Activated CD4-positive, alpha-beta T cell treated with anti-CD3 and anti-CD28 coated beads, Interleukin-2, amount 50 U/mL, for 4 hours (primary cell): Measurements from ENCODE around the gene ZNF783.
A peak's percentile ranks its signal among the peaks of the same experiment; 100 is the strongest.

Source experiments
- DNase-seq, 2 experiments: peaks; one replicate each; pipeline ENCODE4 v3.0.0-alpha.2; 2020

Gene ZNF783

DNA sequence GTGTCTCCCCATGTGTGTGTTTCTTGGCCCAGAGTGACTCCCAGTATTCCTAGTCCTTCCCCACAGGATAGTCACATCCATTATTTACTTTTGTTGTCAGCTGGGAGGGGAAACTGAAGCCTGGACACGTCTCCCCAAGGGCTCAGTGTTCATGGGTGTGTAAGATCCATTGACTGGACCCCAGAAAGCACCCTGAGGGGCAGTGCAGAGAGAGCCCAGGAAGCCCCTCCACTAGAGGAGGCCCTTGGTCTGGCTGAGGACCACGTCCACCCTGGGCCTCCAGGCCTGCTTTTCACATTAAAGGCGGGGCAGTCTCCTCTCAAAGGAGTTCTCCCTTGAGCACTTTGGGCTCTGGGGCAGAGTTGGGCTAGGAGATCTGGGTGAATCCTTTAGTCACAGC lies 21.3 kb downstream of the ZNF783 start:
- no peak for DNase-seq

DNA sequence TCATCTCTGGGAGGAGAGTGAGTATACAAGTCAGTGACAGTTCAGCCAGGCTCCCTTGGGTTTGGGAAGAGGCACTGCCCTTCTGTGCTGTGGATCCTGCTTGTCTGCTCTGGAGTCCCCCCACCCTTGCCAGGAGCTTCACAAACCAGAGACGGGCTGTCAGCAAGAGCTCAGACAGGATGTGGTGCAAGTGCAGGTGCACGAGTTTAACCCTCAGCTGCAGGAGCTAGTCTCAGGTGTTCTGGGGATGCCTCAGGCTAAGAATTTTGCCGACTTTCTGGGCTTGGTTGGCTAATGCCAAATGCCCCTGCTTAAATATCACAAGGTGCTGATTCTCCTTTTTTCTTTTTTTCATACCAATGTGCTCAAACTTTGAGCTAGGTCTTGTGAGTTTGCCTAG lies 22.3 kb downstream of the ZNF783 start:
- DNase-seq = peak in 1 of 2 experiments; percentile 27

DNA sequence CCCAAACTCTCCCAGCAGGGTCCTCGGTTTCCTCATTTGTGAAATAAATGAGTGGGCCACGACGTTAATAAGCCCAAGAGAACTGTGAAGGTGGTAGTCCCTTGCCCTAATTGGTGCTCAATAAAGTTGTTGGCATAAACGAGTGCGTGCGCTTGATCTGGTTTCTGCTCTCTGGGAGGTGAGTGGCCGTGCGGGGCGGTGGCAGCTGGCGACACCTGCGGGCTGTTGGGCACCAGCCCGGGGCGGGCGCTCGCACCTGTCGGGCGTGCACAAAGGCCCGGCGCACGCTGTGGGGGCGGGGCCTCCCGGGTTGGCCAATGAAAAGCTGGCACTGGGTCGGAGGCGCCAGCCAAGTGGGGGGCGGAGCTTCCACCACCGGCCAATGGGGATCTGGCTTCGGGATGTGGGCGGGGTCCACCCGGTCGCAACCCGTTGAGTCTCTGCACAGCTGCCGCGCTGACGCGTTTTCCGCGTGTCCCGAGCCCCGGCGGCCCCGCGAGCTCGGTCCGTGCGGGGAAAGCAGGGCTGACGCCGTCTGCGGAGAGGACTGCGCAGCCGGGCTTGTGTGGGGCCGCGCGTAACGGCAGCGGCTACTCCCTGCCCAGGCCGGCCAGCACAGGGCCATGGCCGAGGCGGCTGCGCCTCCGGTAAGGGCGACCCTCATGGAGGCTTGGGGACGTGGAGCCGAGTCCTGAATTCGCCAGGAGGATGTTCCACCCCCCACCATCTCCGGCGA lies 23.0 kb downstream of the ZNF783 start:
- DNase-seq = peak; percentile 98

DNA sequence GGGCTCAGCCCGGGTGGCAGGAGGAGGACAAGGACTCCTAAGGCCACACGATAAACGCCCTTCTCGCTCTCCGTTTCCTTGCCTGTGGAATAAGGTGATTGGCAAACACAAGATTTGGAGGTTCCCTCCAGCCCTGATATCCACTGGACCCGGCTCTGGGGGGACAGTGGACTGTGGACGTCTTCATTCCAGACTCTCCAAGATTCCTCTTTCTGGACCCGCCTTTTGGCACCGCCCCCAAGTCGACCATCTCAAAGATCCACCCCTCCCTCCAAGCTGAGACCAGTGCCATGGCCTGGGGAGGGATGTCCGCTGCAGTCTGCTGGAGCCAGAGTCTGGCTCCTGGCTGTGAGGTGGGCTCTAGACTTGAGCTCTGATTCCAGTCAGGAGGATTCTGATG lies 23.6 kb downstream of the ZNF783 start:
- no peak for DNase-seq

DNA sequence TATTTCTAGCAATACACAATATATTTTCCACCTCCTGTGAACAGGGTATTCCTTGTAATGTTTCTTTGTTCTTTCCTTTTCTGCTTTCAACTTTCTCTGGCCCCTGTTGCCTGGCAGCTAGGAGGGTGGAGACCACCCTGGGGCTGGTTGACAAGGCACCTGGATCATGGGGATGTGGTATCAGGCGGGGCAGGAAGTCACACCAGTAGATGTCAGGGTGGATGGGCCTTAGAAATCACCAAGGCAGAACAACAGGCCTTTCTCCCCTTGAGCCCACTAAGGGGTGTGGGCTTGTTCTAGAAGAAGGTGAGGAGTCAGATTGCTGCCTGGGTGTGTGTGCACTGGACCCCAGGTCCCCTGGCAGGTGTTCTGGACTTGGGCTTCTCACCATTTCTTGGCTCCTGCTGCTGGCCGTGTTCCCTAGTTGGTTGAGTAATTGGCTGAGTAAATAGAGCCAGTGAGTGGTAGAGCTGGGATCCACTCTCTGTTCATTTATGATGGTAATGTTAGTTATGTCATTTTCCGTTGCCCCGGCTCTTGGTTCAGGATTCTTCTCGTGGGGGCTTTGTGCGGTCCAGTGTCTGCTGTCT lies 24.9 kb downstream of the ZNF783 start:
- no peak for DNase-seq

DNA sequence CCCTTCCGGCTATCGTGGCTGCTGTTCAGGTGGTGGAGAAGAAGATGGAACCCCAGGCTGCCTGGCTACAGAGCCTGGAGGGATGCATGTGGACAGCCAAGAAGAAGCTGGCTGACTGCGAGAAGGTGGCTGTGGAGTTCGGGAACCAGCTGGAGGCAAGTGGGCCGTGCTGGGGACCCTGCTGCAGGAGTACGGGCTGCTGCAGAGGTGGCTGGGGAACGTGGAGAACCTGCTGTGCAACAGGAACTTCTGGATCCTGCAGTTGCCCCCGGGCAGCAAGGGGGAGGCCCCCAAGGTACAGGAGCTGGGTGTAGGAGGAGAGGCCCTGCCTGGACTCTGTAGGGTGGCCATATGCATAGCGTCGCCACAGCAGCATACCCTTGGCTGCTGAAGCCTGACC lies 25.6 kb downstream of the ZNF783 start:
- no peak for DNase-seq

DNA sequence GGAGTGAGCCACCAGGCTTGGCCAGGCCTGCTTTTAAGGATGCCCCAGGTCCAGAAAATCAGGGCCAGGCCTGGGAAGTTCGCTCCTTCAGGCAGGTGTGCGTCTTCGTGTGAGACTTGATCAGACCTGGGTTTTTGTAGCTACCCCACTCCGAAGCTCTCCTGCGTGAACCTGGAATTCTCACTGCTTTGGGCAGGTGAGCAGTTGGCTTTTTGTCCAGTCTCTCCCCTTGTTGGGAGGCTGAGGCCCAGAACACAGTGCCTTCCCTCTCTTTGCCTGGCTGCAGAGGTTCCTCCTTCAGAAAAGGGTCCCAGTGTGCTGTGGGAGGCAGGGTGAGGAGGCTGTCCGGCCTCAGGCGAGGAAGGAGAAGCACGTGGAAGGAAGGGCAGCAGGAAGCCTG lies 27.3 kb downstream of the ZNF783 start:
- DNase-seq = no peak

DNA sequence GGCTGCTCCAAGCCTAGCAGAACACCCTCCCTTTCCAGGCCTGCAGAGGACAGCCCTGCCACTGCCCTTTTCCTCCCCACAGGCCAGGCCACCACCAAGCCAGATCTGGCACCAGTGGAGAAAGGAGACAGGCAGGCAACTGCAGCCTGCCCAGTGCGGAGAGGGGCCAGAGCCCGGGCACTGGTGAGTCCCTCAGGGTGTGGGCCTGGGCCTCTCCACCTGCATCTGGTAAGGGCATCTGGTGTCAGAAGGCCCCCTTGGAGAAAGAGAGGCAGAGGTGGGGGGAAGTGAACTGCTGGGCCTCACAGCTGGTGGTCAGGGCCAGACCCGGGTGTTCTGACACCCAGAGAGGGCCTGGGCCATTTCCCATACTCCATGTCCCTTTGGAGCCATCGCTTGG lies 27.9 kb downstream of the ZNF783 start:
- no peak for DNase-seq

DNA sequence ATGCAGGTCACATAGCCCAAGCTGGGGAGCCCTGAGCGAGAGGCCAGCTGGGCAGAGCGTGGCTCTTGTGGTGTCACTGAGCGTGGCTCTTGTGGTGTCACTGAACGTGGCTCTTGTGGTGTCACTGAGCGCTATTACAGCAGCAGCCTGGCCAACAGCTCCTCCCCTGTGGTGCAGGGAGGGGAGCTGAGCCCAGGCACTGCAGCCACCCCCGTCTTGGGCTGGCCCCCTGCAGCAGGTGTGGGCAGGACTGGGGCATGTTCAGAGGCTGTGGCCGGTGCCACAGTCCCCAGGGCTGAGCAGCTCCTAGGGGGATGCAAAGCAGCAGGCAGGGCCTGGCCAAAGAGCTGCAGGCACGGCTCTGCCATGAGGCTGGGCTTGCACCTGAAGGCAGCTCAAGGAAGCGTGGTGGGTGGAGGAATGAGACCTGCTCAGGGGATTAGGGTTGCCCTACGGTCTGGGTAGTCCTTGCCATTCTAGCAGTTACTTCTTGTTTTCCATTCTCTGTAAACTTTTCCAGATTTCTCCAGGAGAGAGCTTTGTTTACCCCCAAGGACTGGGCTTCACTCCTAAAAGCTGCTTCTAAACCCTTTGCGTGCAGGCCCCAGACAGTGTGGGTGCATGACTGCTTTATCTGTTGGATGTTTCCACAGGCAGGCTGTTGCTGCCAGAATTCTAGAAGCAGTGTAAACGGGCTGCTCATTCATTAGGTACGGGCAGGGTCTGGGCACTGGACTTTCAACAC lies 29.2 kb downstream of the ZNF783 start:
- DNase-seq = no peak

DNA sequence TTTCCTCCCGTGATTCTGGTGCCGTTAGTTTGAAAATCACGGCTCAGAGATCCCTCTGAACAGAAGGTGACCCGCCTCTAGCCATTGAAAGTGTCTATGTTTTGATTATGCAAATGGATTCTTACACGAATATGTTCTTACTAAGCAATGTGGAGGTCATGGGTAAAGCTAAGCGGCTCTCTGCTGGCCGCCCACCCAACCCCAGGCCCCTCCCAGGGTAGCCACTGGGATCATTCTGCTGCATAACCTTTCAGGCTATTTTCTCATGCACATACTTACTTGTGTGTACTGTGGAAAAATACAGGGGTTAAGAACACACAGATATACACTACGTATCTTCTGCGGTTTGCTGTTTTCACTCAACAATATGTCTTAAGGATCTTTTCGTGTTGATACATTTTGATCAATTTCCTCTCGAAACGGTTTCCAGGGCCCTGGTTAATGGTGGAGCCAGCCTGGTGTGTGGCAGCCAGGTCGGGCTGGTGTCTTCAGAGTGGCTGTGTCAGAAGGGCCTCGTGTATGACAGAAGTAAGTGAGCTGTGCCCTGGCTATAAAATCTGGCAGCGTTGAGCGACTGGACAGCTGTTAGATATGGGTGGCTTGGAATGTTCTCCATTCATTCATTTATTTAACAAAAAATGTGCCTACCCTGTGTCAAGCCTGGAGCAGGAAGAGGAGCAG lies 29.9 kb downstream of the ZNF783 start:
- no peak for DNase-seq

DNA sequence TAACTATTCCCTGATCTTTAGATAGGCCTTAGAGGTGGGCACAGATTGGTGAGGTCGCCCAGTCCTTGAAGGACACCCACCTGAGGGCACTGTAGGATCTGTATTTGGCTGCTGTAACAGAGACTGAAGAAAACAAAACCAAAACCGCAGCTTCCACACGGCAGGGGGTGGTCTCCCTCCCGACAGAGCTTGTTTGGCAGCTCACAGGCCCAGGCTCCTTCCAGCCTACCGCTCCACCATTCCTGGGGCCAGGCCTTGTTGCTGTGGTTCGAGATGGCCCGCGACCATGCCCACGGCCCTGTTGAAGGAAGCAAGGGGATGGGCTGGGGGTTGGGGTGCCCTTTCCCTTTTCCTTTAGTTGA lies 30.4 kb downstream of the ZNF783 start:
- no peak for DNase-seq

DNA sequence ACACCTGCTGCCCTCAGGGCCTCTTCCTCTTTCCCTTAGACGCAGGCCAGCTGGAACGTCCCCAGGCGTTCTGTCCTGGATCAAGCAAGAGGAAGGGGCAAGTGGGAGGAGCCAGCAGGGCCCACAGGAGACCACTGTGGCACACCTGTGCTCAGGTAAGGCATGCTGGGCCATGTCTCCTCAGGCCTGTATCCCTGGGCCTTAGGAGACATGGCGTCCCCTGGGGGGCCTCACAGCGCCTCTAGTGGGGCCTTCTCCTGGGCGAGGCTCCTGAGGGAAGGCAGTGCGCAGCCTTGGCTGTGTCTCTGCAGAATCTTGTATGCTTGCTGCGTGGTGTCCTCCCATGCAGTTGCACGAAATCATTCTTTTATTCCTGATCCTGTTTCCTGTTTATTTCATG lies 31.3 kb downstream of the ZNF783 start:
- DNase-seq = no peak

DNA sequence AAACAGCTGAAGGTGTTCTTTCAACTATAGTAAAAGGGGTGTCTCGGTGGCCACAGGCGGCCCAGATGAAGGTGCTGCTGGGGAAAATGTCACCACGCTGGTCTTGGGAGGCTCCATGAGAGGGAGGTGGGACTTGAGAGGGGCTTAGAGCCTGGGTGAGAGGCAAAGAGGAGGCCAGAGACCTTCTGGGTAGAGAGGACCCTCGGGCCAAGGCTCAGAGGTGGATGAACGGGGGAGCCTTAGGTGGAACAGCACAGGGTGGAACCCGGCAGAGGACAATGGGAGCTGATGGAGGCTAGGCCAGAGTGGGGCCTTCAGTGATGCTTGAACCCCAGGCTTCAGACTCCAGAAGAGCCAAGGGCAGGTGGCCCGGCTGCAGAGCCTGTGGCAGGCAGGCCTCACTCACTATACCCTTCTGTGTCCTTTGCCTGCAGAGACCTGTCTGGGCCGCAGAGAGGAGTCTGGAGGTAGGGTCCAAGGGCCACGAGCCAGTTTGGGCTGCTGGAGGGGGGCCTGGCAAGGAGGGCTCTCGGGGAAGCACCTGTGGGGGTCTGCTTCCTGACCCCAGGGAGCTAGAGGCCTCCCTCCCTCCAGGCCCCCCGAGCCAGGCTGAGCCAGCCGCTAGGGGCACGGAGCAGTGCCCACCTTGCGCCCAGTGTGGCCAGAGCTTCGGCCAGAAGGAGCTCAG lies 32.1 kb downstream of the ZNF783 start:
- no peak for DNase-seq

DNA sequence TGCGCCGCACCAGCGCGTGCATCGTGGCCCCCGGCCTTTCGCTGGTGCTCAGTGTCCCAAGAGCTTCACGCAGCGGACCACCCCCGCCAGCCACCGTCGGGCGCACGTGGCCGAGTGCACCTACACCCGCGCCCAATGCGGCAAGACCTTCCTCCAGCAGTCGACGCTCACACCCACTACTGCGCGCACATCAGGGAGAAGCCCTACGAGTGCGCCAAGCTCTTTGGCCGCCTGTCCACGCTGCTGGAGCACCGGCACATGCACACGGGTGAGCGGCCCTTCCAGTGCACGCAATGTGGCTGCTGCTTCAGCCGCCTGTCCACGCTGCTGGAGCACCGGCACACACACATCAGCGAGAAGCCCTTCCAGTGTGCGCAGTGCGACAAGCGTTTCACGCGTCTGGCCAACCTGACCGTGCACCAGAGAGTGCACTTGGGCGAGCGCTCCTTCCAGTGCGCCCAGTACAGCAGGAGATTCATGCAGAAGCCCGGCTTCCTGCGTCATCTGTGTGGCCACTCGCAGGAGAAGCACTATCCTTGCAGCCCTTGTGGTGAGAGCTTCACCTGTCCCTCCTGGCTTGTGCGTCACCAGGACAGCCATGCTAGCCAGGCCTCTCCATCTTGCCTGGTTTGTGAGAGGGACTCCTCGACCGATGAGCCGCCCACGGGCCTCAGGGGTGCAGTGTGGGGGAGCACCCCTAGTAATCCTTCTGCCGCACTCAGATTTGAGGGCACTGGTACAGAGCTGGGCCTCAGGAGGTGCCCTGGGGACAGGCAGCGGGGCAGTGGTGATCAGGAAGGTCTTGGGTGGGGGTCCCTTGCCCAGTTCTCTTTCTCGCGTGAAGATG lies 32.9 kb downstream of the ZNF783 start:
- no peak for DNase-seq

DNA sequence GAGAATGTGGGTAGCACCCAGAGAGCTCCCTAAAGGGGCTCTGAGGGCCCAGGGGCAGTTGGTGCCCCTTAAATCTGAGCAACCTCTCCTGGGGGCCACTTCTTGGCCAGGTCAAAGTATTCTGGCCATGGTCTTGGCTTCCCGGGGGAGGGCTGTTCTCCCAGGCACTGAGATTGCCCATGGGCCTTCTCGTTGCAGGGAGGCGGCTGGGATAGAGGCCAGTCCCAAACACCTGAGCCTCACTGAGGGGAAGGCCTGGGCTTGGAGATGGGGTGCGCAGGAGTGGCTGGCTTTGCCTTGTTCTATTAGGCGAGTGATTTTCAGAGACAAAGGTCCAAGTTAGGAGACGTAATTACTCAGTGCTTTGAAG lies 33.5 kb downstream of the ZNF783 start:
- DNase-seq = no peak

DNA sequence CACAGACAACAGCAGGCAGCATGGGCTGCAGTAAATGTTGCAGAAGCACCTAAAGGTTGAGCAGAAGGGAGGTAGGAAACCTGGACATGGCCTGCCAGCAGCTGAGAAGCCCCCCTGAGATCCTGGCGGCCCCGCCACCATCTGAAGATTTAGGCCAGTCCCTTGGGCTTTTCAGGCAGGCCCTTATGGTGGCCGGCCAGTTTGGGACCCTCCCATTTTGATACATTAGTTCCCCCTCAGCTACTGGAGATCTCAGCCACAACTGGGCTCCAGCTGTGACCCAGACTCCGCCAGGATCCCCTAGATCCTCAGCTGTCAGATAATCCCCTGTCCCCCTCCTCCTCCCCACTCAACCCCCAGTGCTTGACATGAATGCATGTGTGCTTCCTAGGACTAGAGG lies 34.4 kb downstream of the ZNF783 start:
- DNase-seq = no peak

DNA sequence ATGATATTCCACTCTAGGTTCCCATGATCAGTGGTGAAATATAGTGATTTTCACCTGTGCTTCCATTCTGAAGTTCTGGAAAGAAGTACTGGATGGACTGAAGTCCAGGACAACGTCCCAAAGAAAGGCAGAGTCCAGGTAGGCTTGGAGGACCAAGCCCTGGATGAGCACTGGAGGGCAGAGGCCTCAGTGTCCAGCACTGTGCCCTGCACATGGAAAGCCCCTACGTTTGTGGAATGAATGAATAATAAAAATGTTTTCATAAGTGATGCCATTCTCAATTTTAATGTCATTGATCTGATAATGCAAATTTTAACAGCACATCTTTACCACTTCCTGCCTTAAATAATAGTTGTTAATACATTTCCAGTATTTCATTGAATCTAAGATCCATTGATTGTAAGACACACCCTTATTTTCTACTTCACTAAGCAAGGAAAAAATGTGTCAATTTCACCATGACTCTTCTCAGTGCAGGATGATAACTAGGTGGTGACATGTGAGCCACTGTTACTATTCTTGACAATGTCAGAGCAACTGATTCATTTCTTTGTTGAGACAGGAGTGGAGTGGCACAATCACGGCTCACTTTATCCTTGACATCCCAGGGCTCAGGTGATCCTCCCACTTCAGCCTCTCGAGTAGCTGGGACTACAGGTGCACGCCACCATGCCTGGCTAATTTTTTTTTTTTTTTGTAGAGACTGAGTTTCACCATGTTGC lies 35.2 kb downstream of the ZNF783 start:
- no peak for DNase-seq

DNA sequence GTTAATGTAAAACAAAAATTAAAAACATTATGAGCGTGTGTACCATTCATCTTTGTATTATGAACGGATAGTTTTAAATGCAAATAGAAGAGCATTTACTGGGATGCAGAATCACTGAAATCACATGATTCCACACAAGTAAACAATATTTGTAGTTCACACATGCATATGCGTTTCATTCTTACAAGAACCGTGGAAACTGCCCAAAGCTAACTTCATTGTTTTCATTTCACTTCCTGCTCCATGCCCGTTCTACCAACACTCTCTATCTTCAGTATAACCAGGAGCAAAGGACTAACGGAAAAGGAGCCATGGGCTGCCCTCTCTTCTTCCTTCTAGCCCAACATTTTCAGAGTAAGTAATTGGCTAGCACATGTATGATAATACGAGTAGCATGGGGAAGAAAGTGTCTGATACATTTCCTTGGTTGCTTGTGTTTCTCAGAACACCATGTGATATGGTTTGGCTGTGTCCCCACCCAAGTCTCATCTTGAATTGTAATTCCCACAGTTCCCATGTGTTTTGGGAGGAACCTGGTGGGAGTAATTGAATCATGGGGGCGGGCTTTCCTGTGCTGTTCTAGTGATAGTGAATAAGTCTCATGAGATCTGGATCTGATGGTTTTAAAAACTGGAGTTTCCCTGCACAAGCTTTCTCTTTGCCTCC lies 38.8 kb downstream of the ZNF783 start:
- DNase-seq = no peak

DNA sequence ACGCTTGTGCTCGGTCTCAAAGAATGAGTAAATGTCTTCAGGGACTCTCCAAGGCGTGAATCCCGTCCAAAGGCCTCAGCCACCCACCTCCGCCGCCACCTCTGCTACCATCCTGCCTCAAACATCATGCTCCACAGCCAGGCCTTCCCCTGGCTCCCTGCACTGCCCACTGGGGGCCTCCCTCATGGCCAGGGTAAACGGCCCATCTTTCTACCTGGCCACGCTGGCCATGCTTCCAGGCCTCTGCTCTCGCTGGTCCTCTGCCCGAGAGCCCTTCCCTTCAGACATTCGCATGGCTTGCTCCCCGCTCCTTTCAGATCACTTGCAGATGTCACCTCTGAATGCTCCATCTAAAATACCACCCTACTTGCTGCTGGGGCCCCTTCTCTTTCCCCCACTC lies 40.2 kb downstream of the ZNF783 start:
- DNase-seq = no peak

DNA sequence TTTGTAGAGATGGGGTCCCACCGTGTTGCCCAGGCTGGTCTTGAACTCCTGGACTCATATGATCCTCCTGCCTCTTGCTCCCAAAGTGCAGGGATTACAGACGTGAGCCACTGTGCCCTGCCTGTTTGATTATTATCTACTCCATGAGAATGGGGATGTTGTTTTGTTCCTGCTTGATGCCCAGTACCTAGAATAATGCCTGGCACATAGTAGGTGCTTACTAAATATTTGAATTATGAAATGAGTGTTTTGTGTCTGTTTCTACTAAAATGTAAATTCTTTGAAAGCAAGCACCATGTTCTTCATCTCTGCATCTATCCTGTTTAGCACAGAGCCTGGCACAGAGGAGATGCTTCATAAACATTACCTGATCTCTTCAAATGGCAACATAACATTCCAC lies 40.9 kb downstream of the ZNF783 start:
- no peak for DNase-seq

DNA sequence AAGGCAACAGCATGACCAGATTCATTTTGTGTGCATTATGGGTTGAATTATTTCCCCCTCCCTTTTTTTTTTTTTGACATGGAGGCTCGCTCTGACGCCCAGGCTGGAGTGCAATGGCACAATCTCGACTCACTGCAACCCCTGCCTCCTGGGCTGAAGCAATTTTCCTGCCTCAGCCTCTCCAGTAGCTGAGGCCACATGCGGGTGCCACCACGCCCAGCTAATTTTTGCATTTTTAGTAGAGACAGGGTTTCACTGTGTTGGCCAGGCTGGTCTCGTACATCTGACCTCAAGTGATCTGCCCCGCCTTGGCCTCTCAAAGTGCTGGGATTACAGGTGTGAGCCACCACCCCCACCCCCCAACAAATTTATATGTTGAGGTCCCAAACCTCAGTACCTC lies 42.0 kb downstream of the ZNF783 start:
- no peak for DNase-seq
